G401.6 (cell line): Measurements from ENCODE around the gene CD46.

Experiments
- FAIRE-seq: peaks from 2 replicates; lab custom pipeline; 2012; peaks lifted over from hg19 to GRCh38; lab: Jason Lieb, UNC

The CD46 gene

GRCh38 chr1:207815913-207816291 is 64.0 kb downstream of the CD46 start:
- no peak for FAIRE-seq

GRCh38 chr1:207817166-207817565 is 65.3 kb downstream of the CD46 start:
- no peak for FAIRE-seq

GRCh38 chr1:207817778-207818751 is 66.2 kb downstream of the CD46 start:
- FAIRE-seq = no peak

- no peak for FAIRE-seq
These were observed 67.2 kb downstream of the CD46 start for GRCh38 chr1:207818971-207819451.

GRCh38 chr1:207820568-207821463 is 69.0 kb downstream of the CD46 start:
- FAIRE-seq = no peak

- no peak for FAIRE-seq
These were observed 69.7 kb downstream of the CD46 start for GRCh38 chr1:207821464-207822045.

- no peak for FAIRE-seq
These were observed 70.3 kb downstream of the CD46 start for GRCh38 chr1:207822124-207822601.

GRCh38 chr1:207822602-207823451 is 71.0 kb downstream of the CD46 start:
- no peak for FAIRE-seq

- FAIRE-seq = no peak
These were observed 71.7 kb downstream of the CD46 start for GRCh38 chr1:207823531-207823879.

- FAIRE-seq = no peak
These were observed 72.2 kb downstream of the CD46 start for GRCh38 chr1:207823880-207824566.

- FAIRE-seq = no peak
These were observed 73.0 kb downstream of the CD46 start for GRCh38 chr1:207824691-207825408.

GRCh38 chr1:207825409-207825695 is 73.5 kb downstream of the CD46 start:
- no peak for FAIRE-seq

- no peak for FAIRE-seq
These were observed 74.1 kb downstream of the CD46 start for GRCh38 chr1:207825719-207826556.

- no peak for FAIRE-seq
These were observed 75.0 kb downstream of the CD46 start for GRCh38 chr1:207826557-207827487.

GRCh38 chr1:207827488-207827830 is 75.6 kb downstream of the CD46 start:
- no peak for FAIRE-seq

- no peak for FAIRE-seq
These were observed 76.2 kb downstream of the CD46 start for GRCh38 chr1:207828046-207828445.

GRCh38 chr1:207828485-207829158 is 76.8 kb downstream of the CD46 start:
- FAIRE-seq = no peak

GRCh38 chr1:207829576-207829975 is 77.7 kb downstream of the CD46 start:
- FAIRE-seq = no peak
